HCT116 (cell line): ENCODE measurements around the gene NSF. TPM values are rescaled to one million over a fixed set of nuclear protein-coding genes. Genes with fewer than 3 reads are reported as not detected.

Experiments
- ATAC-seq: fragments of 200-7000 bp; cut with Tn5 transposase; 2 replicates; pipeline ENCODE4 v1.9.1; 2020; ENCODE audit warnings: mild to moderate bottlenecking, moderate library complexity
- BruUV-seq: library from RNA; stranded (reverse); fragments of 400-500 nt; replicated peaks from 2 replicates; lab custom pipeline; 2021; lab: Mats Ljungman, UMichigan
- CTCF ChIA-PET: fragments of 300-600 bp; sonication (Branson Sonifier 250); formaldehyde crosslinking; loops from one replicate; lab custom pipeline; 2021; ENCODE audit warnings: antibody characterized with exemption; lab: Charles Lee
- POLR2A ChIA-PET: fragments of 300-600, 350-600 bp; sonication (Branson Sonifier 250); formaldehyde crosslinking; loops from one replicate; lab custom pipeline; 2021; ENCODE audit warnings: antibody characterized with exemption; lab: Charles Lee
- RAD21 ChIA-PET, 2 experiments: fragments of 300-600 bp; sonication (Branson Sonifier 250); formaldehyde crosslinking; loops; one replicate each; lab custom pipeline; 2023; ENCODE audit warnings: low total read pairs in 2 of 2; ENCODE audit not compliant: uncharacterized antibody in 2 of 2, unreplicated experiment in 2 of 2, low non-redundant PET in 1 of 2; lab: Charles Lee
- DNase-seq: peaks from one replicate; pipeline ENCODE4 v3.0.0-alpha.2; 2010; ENCODE audit warnings: low read depth, low spot score
- H2AFZ ChIP-seq: fragments of 200-600 bp; shearing (Covaris generic), sonication (generic); 2 replicates; pipeline ENCODE4 v1.6.1; 2017; ENCODE audit warnings: low read depth, mixed run types, mixed read lengths, antibody characterized with exemption, low read length; ENCODE audit not compliant: poor library complexity, severe bottlenecking
- H3K27ac ChIP-seq: 2 replicates; pipeline ENCODE4 v1.5.1; 2012; ENCODE audit warnings: low read depth, low read length
- H3K27me3 ChIP-seq: fragments of 200-600 bp; sonication (generic); 2 replicates; pipeline ENCODE4 v1.6.1; 2016; ENCODE audit warnings: mixed run types, low read length, mixed read lengths; ENCODE audit not compliant: insufficient read depth
- H3K36me3 ChIP-seq, 2 experiments: fragments of 200-500 bp in 1 of 2; fragments of 200-600 bp in 1 of 2; sonication (Bioruptor generic) in 1 of 2; sonication (generic) in 1 of 2; 2 replicates each; pipeline versions ENCODE4 v1.5.1 to v1.6.1; 2014 to 2016; ENCODE audit warnings: low read length in 2 of 2, inconsistent platforms in 1 of 2, mixed read lengths in 1 of 2, mixed run types in 1 of 2; ENCODE audit not compliant: insufficient read depth in 2 of 2, control insufficient read depth in 1 of 2
- H3K4me1 ChIP-seq, 2 experiments: fragments of 200-600 bp in 1 of 2; sonication (generic) in 1 of 2; 2 replicates each; pipeline versions ENCODE4 v1.5.1 to v1.6.1; 2012 to 2017; ENCODE audit warnings: low read length in 2 of 2, inconsistent platforms in 1 of 2, mild to moderate bottlenecking in 1 of 2, mixed read lengths in 1 of 2, mixed run types in 1 of 2, moderate library complexity in 1 of 2; ENCODE audit not compliant: insufficient read depth in 2 of 2, control insufficient read depth in 1 of 2
- H3K4me2 ChIP-seq: fragments of 200-600 bp; sonication (generic); 2 replicates; pipeline ENCODE4 v1.6.1; 2017; ENCODE audit warnings: mixed run types, low read length, mixed read lengths
- H3K4me3 ChIP-seq, 2 experiments: fragments of 200-600 bp in 1 of 2; sonication (generic) in 1 of 2; replicated peaks in 1 of 2; 2 replicates each; pipeline ENCODE4 v1.5.1; 2011 to 2016; ENCODE audit warnings: low read length in 2 of 2, control low read depth in 1 of 2, low read depth in 1 of 2, mild to moderate bottlenecking in 1 of 2, mixed read lengths in 1 of 2, mixed run types in 1 of 2
- H3K79me2 ChIP-seq: fragments of 200-600 bp; sonication (generic); 2 replicates; pipeline ENCODE4 v1.6.1; 2017; ENCODE audit warnings: mild to moderate bottlenecking, mixed run types, low read length, moderate library complexity, mixed read lengths; ENCODE audit not compliant: insufficient read depth
- H3K9ac ChIP-seq: fragments of 200-600 bp; sonication (generic); 2 replicates; pipeline ENCODE4 v1.6.1; 2016; ENCODE audit warnings: low read length, mixed read lengths
- H3K9me2 ChIP-seq: fragments of 200-600 bp; sonication (generic), shearing (Covaris generic); 2 replicates; pipeline ENCODE4 v1.6.1; 2017; ENCODE audit warnings: mixed run types, mild to moderate bottlenecking, moderate library complexity; ENCODE audit not compliant: insufficient read depth
- H3K9me3 ChIP-seq, 2 experiments: fragments of 200-500 bp in 1 of 2; fragments of 200-600 bp in 1 of 2; sonication (Bioruptor generic) in 1 of 2; sonication (generic) in 1 of 2; 2 replicates each; pipeline ENCODE4 v1.6.1; 2014 to 2017; ENCODE audit warnings: low read length in 2 of 2, mixed read lengths in 2 of 2, inconsistent platforms in 1 of 2, low read depth in 1 of 2, mild to moderate bottlenecking in 1 of 2, mixed run types in 1 of 2, moderate library complexity in 1 of 2; ENCODE audit not compliant: control insufficient read depth in 1 of 2, insufficient read depth in 1 of 2
- H4K20me1 ChIP-seq: fragments of 200-600 bp; sonication (generic), shearing (Covaris generic); 2 replicates; pipeline ENCODE4 v1.6.1; 2017; ENCODE audit warnings: mixed run types, mild to moderate bottlenecking, moderate library complexity; ENCODE audit not compliant: insufficient read depth
- EGR1 ChIP-seq: IDR thresholded peaks from 2 replicates; pipeline ENCODE4 v1.6.1; 2012; ENCODE audit warnings: low read depth
- ELF1 ChIP-seq: IDR thresholded peaks from 2 replicates; pipeline ENCODE4 v1.6.1; 2012; ENCODE audit warnings: low read depth, borderline replicate concordance
- EZH2phosphoT487 ChIP-seq: fragments of 200-600 bp; IDR thresholded peaks from 2 replicates; pipeline ENCODE4 v1.6.1; 2018; ENCODE audit warnings: antibody characterized with exemption, borderline replicate concordance
- FOSL1 ChIP-seq: IDR thresholded peaks from 2 replicates; pipeline ENCODE4 v1.6.1; 2012; ENCODE audit warnings: low read depth
- POLR2A ChIP-seq: IDR thresholded peaks from 2 replicates; pipeline ENCODE4 v1.7.0; 2011; ENCODE audit warnings: borderline replicate concordance; ENCODE audit not compliant: insufficient read depth, insufficient read length; ENCODE audit errors: extremely low read depth
- RAD21 ChIP-seq: IDR thresholded peaks from 2 replicates; pipeline ENCODE4 v1.6.1; 2012; ENCODE audit warnings: low read depth, mild to moderate bottlenecking
- SP1 ChIP-seq: IDR thresholded peaks from 2 replicates; pipeline ENCODE4 v1.6.1; 2012; ENCODE audit warnings: low read depth
- SRF ChIP-seq: IDR thresholded peaks from 2 replicates; pipeline ENCODE4 v1.6.1; 2012; ENCODE audit warnings: low read depth
- TCF7L2 ChIP-seq: IDR thresholded peaks from 2 replicates; pipeline ENCODE4 v1.7.0; 2011; ENCODE audit warnings: borderline replicate concordance, inconsistent platforms; ENCODE audit not compliant: insufficient read depth, insufficient read length; ENCODE audit errors: extremely low read depth
- YY1 ChIP-seq: IDR thresholded peaks from 2 replicates; pipeline ENCODE4 v1.6.1; 2011; ENCODE audit warnings: low read length, low read depth, moderate library complexity, mild to moderate bottlenecking; ENCODE audit not compliant: insufficient replicate concordance; ENCODE audit errors: extremely low read depth
- ZFX ChIP-seq: fragments of 450-650 bp; IDR thresholded peaks from 2 replicates; pipeline ENCODE4 v1.6.1; 2017
- ZNF274 ChIP-seq: fragments of 200-500 bp; sonication (Bioruptor generic); IDR thresholded peaks from 2 replicates; pipeline ENCODE4 v1.6.1; 2014; ENCODE audit warnings: mild to moderate bottlenecking, low read depth, low read length, inconsistent platforms
- intact Hi-C: fragments of 100-400 bp; cut with micrococcal nuclease; formaldehyde crosslinking; loops from 2 replicates; pipeline ENCODE4 v1.10.0; 2022
- total RNA-seq: library from RNA; stranded (reverse); gene quantifications from one replicate; pipeline ENCODE4 v1.2.1, GENCODE V29; 2021; ENCODE audit not compliant: unreplicated experiment
- TF ChIP-seq, protein P1 (sequence below): IDR thresholded peaks from 2 replicates; pipeline ENCODE4 v1.6.1; 2012
- TF ChIP-seq, protein P2 (sequence below): IDR thresholded peaks from 2 replicates; pipeline ENCODE4 v1.6.1; 2011; ENCODE audit warnings: mild to moderate bottlenecking, low read length, moderate library complexity; ENCODE audit not compliant: insufficient replicate concordance; ENCODE audit errors: extremely low read depth

Gene NSF
- total RNA-seq, 1 experiment from 2014 or later: 61.1 TPM

DNA sequence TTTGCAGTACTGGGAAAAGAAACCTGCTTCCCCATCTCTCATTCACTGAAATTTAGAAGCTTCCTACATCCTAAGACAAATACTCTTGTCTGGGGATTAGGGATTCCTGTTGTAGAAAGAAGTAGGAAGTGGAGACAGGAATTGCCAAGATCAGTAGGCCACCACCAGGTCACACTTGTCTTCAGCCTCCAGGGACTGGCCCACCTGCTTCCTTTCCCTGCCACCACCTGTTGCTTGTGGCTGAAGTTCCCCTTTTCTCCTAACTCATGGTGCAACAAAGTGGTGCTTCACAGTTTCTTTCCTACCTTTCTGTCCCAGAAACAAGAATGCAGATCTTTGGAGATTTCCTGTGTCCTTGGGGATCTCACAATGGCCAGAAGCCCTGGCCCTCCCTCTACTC, 145.6 kb downstream of the NSF start (continued):
- TF ChIP-seq EZH2phosphoT487 (no peak), EGR1 (no peak), ELF1 (no peak), FOSL1 (no peak), SP1 (no peak), RAD21 (no peak)
- TF ChIP-seq, protein P1, sequence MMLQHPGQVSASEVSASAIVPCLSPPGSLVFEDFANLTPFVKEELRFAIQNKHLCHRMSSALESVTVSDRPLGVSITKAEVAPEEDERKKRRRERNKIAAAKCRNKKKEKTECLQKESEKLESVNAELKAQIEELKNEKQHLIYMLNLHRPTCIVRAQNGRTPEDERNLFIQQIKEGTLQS: no peak
- TF ChIP-seq, all 23 proteins: peak for 0

DNA sequence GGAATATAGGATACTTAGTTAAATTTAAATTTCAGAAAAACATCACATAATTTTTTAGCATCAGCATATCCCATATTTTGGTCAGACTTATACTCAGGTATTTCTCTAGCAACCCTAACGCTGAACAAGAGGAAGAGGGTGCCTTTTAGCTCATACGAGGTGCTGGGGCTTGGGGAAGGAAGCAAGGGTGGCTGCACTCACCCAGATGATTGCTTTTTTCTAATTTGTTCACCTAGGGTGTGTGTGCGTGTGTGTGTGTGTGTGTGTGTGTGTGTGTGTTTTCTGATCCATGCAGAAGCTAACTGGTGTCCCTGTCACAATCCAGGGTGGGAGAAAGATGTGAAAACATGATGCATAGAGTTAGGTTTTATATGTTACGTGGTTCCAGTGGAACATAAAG, 146.9 kb downstream of the NSF start:
- Histone ChIP-seq H3K79me2 (no peaks in the 10 kb centered on the region), H2AFZ (no peak overlapping the region), H3K27me3 (no peaks in the 10 kb centered on the region), H3K4me3 (no peak overlapping the region), H3K27ac (no peak overlapping the region), H3K9me3 (no peaks in the 10 kb centered on the region), H3K9me2 (no peaks in the 10 kb centered on the region), H4K20me1 (no peaks in the 10 kb centered on the region), H3K4me2 (no peak overlapping the region), H3K36me3 (no peaks in the 10 kb centered on the region), H3K9ac (no peak overlapping the region), H3K4me1 (peaks cover under 1 to 5% of the 10 kb centered on the region in 2 experiments)
- intact Hi-C loops: no loop called here
- TF ChIP-seq, protein P1: no peak
- TF ChIP-seq POLR2A: no peak
- TF ChIP-seq TCF7L2: no peak
- no peak for TF ChIP-seq YY1
- no peak for TF ChIP-seq SRF
- no peak for TF ChIP-seq ZFX
- TF ChIP-seq ZNF274: no peak
- no peak for TF ChIP-seq FOSL1
- TF ChIP-seq, protein P2, sequence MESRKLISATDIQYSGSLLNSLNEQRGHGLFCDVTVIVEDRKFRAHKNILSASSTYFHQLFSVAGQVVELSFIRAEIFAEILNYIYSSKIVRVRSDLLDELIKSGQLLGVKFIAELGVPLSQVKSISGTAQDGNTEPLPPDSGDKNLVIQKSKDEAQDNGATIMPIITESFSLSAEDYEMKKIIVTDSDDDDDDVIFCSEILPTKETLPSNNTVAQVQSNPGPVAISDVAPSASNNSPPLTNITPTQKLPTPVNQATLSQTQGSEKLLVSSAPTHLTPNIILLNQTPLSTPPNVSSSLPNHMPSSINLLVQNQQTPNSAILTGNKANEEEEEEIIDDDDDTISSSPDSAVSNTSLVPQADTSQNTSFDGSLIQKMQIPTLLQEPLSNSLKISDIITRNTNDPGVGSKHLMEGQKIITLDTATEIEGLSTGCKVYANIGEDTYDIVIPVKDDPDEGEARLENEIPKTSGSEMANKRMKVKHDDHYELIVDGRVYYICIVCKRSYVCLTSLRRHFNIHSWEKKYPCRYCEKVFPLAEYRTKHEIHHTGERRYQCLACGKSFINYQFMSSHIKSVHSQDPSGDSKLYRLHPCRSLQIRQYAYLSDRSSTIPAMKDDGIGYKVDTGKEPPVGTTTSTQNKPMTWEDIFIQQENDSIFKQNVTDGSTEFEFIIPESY: no peak
- ChIA-PET CTCF (no interaction called here), POLR2A (no interaction called here), RAD21 (no interaction called here)
- ATAC-seq (no peak), DNase-seq (no peak)
- BruUV-seq: no TSS peak
